ENCODE measurements around the gene DOCK4. TPM values are rescaled to one million over a fixed set of nuclear protein-coding genes. Genes with fewer than 3 reads are reported as not detected.

DOCK4 gene
- total RNA-seq, 4 donors from 2014 or later, result 30.8 to 49.8 (median 37.2) TPM

DNA sequence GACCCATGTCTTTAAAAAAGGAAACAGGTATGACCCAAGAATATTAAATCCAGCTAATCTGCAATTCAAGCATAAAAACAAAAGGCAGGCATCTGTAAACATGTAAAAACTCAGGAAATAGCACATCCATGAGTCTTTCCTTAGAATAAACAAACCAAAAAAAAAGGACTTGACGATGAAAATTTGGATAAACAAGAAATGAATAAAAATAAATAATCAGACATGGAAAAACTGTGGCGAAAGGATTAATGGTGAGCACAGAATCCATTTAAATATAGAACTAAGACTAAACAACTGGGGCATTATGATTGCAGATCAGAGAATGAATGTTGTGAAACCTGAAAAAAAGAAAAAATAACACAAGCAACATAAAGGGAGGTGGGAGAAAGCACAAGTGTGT is 170.1 kb downstream of the DOCK4 start:
- TF ChIP-seq, protein P1, sequence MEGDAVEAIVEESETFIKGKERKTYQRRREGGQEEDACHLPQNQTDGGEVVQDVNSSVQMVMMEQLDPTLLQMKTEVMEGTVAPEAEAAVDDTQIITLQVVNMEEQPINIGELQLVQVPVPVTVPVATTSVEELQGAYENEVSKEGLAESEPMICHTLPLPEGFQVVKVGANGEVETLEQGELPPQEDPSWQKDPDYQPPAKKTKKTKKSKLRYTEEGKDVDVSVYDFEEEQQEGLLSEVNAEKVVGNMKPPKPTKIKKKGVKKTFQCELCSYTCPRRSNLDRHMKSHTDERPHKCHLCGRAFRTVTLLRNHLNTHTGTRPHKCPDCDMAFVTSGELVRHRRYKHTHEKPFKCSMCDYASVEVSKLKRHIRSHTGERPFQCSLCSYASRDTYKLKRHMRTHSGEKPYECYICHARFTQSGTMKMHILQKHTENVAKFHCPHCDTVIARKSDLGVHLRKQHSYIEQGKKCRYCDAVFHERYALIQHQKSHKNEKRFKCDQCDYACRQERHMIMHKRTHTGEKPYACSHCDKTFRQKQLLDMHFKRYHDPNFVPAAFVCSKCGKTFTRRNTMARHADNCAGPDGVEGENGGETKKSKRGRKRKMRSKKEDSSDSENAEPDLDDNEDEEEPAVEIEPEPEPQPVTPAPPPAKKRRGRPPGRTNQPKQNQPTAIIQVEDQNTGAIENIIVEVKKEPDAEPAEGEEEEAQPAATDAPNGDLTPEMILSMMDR (IDR thresholded peaks at IDR 0.05), result no peak
- TF ChIP-seq POLR2A (IDR thresholded peaks at IDR 0.05), result no peak
- TF ChIP-seq EP300 (IDR thresholded peaks at IDR 0.05), result no peak
- Histone ChIP-seq H3K36me3 (no peaks in the 10 kb centered on the region), H3K27me3 (no peaks in the 10 kb centered on the region), H3K9me3 (no peaks in the 10 kb centered on the region), H3K27ac (no peak overlapping the region), H3K4me1 (peaks cover 0 to 4% (median 0%) of the 10 kb centered on the region in 4 donors), H3K4me3 (no peak overlapping the region)
- no peak for DNase-seq (ENCODE audit: low spot score in 2 of 2)
- WGBS, 2 donors, result 58 to 61% methylated on average over 2 of the region's 2 CpGs

DNA sequence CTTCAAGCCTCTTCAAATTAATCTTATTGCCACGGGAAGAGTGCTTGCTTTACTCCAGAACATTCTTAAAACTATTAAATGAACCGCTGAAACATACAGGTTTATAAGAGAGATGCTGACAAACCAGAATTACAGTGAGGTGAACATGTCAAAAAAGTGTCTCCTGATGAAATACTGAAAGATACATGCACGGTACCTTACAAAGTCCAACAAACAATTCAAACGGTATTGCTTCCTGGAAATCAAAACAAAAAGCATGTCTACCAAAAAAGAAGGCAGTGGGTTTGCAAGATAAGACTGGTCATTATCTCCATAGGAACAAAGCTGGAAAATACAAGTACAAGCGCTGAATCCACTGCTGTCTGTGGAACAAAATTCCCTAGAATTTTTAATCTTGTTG is 174.5 kb downstream of the DOCK4 start:
- no peak overlapping the region for H3K27ac ChIP-seq
- H3K9me3 ChIP-seq, result no peaks in the 10 kb centered on the region
- H3K36me3 ChIP-seq, result no peaks in the 10 kb centered on the region
- H3K4me3 ChIP-seq, result no peak overlapping the region
- no peak for DNase-seq (ENCODE audit: low spot score in 2 of 2)
- peaks cover 0 to 4% (median 0%) of the 10 kb centered on the region in 4 donors for H3K4me1 ChIP-seq
- no peaks in the 10 kb centered on the region for H3K27me3 ChIP-seq
- WGBS, 2 donors, result 88 to 90% methylated on average over 5 of the region's 5 CpGs
- TF ChIP-seq POLR2A (IDR thresholded peaks at IDR 0.05) (no peak), EP300 (IDR thresholded peaks at IDR 0.05) (no peak)
- TF ChIP-seq, protein P1 (IDR thresholded peaks at IDR 0.05), result no peak

DNA sequence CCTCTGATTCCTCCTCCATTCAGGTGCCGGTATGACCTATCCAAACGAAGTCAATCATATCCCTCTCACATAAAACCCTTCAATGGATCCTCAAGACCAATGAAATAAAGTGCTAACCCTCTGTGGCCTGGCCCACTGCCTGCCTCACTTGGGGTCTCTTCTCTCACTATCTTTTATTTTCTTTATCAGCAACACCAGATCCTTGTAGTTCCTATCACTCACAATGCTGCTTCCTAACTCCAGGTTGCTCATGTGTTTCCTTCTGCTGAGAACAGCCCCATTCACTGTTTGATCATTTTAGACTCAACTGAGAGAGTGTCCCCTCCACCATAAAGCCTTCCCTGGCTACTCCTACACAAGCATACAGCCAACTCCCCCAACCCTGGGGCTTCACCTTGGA is 180.6 kb downstream of the DOCK4 start:
- Histone ChIP-seq H3K27ac (no peak overlapping the region), H3K9me3 (no peaks in the 10 kb centered on the region), H3K27me3 (no peaks in the 10 kb centered on the region), H3K36me3 (no peaks in the 10 kb centered on the region), H3K4me3 (no peak overlapping the region), H3K4me1 (peaks cover 0 to 7% (median 0%) of the 10 kb centered on the region in 4 donors)
- TF ChIP-seq, protein P1 (IDR thresholded peaks at IDR 0.05), result no peak
- TF ChIP-seq POLR2A (IDR thresholded peaks at IDR 0.05), result no peak
- no peak for TF ChIP-seq EP300 (IDR thresholded peaks at IDR 0.05)
- no peak for DNase-seq (ENCODE audit: low spot score in 2 of 2)
- 95 to 98% methylated on average over 2 of the region's 2 CpGs for WGBS, 2 donors

DNA sequence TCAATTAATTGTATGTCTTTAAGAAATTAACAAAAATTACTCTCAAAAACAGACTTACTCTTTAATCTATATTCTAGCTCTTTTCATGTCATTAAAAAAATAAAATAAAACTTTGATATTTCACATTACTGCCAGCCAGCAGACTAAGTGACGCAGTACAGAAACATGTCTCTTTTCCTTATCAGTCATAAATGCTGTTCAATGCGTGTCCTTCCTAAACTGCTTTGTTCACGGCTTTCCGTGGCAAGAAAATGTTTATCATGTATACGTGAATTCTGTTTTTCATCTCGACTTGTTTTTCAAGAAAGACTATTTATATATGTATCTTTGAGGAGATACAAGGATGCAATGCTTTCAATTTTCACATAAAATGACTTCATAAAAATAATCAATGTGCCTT is 182.4 kb downstream of the DOCK4 start:
- WGBS, 2 donors, result 87 to 92% methylated on average over 6 of the region's 6 CpGs
- Histone ChIP-seq H3K27me3 (no peaks in the 10 kb centered on the region), H3K36me3 (no peaks in the 10 kb centered on the region), H3K9me3 (no peaks in the 10 kb centered on the region), H3K27ac (no peak overlapping the region), H3K4me3 (no peak overlapping the region), H3K4me1 (peaks cover 0 to 24% (median 2%) of the 10 kb centered on the region in 4 donors)
- DNase-seq (ENCODE audit: low spot score in 2 of 2), result no peak
- TF ChIP-seq EP300 (IDR thresholded peaks at IDR 0.05) (no peak), POLR2A (IDR thresholded peaks at IDR 0.05) (no peak)
- TF ChIP-seq, protein P1 (IDR thresholded peaks at IDR 0.05), result no peak

DNA sequence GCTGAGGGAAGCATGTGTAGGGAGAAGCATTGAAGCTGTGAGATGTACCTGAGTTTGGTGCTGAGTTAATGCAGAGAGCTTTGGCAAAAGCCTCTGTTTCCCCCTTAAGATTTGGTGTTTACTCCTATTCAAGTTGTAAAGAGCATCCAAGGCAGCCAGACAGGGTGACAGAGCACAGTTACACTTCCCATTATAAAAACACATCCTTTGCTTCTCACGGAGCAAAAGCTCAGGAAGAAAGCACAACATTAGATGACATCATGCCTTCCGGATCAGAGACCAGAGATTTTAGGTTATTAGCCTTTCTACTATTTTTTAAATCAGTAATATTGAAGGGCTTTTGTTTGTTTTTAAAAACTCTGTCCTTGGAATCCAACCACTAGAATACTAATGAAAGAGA is 182.9 kb downstream of the DOCK4 start:
- no peak for DNase-seq (ENCODE audit: low spot score in 2 of 2)
- TF ChIP-seq POLR2A (IDR thresholded peaks at IDR 0.05), result no peak
- TF ChIP-seq EP300 (IDR thresholded peaks at IDR 0.05), result no peak
- TF ChIP-seq, protein P1 (IDR thresholded peaks at IDR 0.05), result no peak
- no peaks in the 10 kb centered on the region for H3K9me3 ChIP-seq
- H3K36me3 ChIP-seq, result no peaks in the 10 kb centered on the region
- whole genome bisulfite sequencing, 2 donors, result 38 to 40% methylated on average over 2 of the region's 2 CpGs
- H3K4me3 ChIP-seq, result no peak overlapping the region
- no peak overlapping the region for H3K27ac ChIP-seq
- peaks cover 0 to 30% (median 3%) of the 10 kb centered on the region in 4 donors for H3K4me1 ChIP-seq
- no peaks in the 10 kb centered on the region for H3K27me3 ChIP-seq
